KMS-11 (cell line): ENCODE measurements around the gene DSCAML1.
A peak's percentile ranks its signal among the peaks of the same experiment; 100 is the strongest.

ENCODE experiments used
- H2AFZ ChIP-seq: fragments of 200-600 bp; sonication (generic); 2 replicates; pipeline ENCODE4 v1.6.1; 2016; ENCODE audit warnings: antibody characterized with exemption, mixed run types, low read depth
- H3K27ac ChIP-seq: fragments of 200-600 bp; sonication (generic); 2 replicates; pipeline ENCODE4 v1.6.1; 2016; ENCODE audit warnings: mild to moderate bottlenecking, mixed run types
- H3K27me3 ChIP-seq: fragments of 200-600 bp; sonication (generic); 2 replicates; pipeline ENCODE4 v1.6.1; 2017; ENCODE audit warnings: mild to moderate bottlenecking, low read depth, mixed run types, moderate library complexity; ENCODE audit not compliant: insufficient read depth
- H3K36me3 ChIP-seq: fragments of 200-600 bp; sonication (generic); 2 replicates; pipeline ENCODE4 v1.6.1; 2017; ENCODE audit warnings: mild to moderate bottlenecking, mixed run types; ENCODE audit not compliant: insufficient read depth
- H3K4me1 ChIP-seq: fragments of 200-600 bp; sonication (generic); 2 replicates; pipeline ENCODE4 v1.6.1; 2016; ENCODE audit warnings: mild to moderate bottlenecking, low read depth, mixed run types; ENCODE audit not compliant: poor library complexity, severe bottlenecking
- H3K4me2 ChIP-seq: fragments of 200-600 bp; sonication (generic); 2 replicates; pipeline ENCODE4 v1.7.0; 2016; ENCODE audit warnings: mild to moderate bottlenecking, mixed run types
- H3K4me3 ChIP-seq: fragments of 200-600 bp; sonication (generic); IDR thresholded peaks from 2 replicates; pipeline ENCODE4 v1.6.1; 2017; ENCODE audit warnings: low read depth, low read length, mixed read lengths; ENCODE audit not compliant: insufficient read depth
- H3K79me2 ChIP-seq: fragments of 200-600 bp; sonication (generic); 2 replicates; pipeline ENCODE4 v1.6.1; 2016; ENCODE audit warnings: low read depth, mixed run types; ENCODE audit not compliant: insufficient read depth
- H3K9ac ChIP-seq: fragments of 200-600 bp; sonication (generic); 2 replicates; pipeline ENCODE4 v1.6.1; 2016; ENCODE audit warnings: mild to moderate bottlenecking, mixed run types
- H4K20me1 ChIP-seq: fragments of 200-600 bp; sonication (generic); 2 replicates; pipeline ENCODE4 v1.6.1; 2016; ENCODE audit warnings: mild to moderate bottlenecking, mixed run types; ENCODE audit not compliant: insufficient read depth
- TF ChIP-seq, protein P1 (sequence below): fragments of 200-600 bp; sonication (generic); conservative IDR thresholded peaks from 2 replicates; pipeline ENCODE4 v1.6.1; 2017; ENCODE audit warnings: low read depth, mild to moderate bottlenecking, antibody characterized with exemption, low read length, moderate library complexity, mixed read lengths

The DSCAML1 gene, protein sequence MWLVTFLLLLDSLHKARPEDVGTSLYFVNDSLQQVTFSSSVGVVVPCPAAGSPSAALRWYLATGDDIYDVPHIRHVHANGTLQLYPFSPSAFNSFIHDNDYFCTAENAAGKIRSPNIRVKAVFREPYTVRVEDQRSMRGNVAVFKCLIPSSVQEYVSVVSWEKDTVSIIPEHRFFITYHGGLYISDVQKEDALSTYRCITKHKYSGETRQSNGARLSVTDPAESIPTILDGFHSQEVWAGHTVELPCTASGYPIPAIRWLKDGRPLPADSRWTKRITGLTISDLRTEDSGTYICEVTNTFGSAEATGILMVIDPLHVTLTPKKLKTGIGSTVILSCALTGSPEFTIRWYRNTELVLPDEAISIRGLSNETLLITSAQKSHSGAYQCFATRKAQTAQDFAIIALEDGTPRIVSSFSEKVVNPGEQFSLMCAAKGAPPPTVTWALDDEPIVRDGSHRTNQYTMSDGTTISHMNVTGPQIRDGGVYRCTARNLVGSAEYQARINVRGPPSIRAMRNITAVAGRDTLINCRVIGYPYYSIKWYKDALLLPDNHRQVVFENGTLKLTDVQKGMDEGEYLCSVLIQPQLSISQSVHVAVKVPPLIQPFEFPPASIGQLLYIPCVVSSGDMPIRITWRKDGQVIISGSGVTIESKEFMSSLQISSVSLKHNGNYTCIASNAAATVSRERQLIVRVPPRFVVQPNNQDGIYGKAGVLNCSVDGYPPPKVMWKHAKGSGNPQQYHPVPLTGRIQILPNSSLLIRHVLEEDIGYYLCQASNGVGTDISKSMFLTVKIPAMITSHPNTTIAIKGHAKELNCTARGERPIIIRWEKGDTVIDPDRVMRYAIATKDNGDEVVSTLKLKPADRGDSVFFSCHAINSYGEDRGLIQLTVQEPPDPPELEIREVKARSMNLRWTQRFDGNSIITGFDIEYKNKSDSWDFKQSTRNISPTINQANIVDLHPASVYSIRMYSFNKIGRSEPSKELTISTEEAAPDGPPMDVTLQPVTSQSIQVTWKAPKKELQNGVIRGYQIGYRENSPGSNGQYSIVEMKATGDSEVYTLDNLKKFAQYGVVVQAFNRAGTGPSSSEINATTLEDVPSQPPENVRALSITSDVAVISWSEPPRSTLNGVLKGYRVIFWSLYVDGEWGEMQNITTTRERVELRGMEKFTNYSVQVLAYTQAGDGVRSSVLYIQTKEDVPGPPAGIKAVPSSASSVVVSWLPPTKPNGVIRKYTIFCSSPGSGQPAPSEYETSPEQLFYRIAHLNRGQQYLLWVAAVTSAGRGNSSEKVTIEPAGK (N-terminal part only)

DNA sequence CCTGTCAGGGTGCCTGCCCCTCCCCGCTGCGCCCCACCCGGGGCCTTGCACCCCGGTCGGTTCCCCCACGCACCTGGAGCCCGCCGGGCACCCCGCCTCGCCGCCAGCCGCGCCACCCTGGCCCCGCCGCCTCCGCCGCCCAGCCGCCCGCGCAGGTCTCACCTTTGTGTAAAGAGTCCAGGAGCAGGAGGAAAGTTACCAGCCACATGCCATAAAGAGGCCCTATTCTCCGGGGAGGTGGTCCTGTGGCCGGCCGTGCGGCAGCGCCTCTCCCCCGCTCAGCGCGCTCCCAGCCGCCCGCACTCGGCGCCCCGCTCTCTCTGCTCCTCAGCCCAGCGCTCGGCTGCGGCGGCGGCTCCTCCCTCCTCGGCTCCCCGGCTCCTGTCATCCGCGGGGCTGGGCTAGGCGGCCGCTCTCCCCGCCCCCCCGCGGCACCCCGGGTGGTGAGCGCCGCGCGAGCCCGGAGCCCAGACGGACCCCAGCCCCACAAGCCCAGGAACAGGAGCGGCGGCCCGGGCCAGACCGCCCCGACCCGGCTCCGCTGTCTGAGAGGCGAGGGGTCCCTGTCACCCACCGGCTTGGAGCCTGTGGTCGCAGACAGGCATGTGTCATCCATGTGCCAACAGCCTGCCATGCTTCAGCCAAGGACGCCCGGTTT lies at the start of gene DSCAML1:
Gene DSCAML1 (minus strand): TSS at position 345 of the 658 bp plus-strand sequence. CDS start 137 bp downstream, at position 208.
- no peaks in the 10 kb centered on the region for H3K79me2 ChIP-seq
- H2AFZ ChIP-seq, result no peak within 1 kb of the TSS
- H3K4me1 ChIP-seq, result no peaks in the 10 kb centered on the region
- TF ChIP-seq, protein P1, sequence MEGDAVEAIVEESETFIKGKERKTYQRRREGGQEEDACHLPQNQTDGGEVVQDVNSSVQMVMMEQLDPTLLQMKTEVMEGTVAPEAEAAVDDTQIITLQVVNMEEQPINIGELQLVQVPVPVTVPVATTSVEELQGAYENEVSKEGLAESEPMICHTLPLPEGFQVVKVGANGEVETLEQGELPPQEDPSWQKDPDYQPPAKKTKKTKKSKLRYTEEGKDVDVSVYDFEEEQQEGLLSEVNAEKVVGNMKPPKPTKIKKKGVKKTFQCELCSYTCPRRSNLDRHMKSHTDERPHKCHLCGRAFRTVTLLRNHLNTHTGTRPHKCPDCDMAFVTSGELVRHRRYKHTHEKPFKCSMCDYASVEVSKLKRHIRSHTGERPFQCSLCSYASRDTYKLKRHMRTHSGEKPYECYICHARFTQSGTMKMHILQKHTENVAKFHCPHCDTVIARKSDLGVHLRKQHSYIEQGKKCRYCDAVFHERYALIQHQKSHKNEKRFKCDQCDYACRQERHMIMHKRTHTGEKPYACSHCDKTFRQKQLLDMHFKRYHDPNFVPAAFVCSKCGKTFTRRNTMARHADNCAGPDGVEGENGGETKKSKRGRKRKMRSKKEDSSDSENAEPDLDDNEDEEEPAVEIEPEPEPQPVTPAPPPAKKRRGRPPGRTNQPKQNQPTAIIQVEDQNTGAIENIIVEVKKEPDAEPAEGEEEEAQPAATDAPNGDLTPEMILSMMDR, result no peak
- H3K4me2 ChIP-seq, result no peak within 1 kb of the TSS
- H3K27me3 ChIP-seq, result no peaks in the 10 kb centered on the region
- no peaks in the 10 kb centered on the region for H3K36me3 ChIP-seq
- H3K9ac ChIP-seq, result no peak within 1 kb of the TSS
- no peaks in the 10 kb centered on the region for H4K20me1 ChIP-seq
- no peak within 1 kb of the TSS for H3K4me3 ChIP-seq
- H3K27ac ChIP-seq, result no peak within 1 kb of the TSS

DNA sequence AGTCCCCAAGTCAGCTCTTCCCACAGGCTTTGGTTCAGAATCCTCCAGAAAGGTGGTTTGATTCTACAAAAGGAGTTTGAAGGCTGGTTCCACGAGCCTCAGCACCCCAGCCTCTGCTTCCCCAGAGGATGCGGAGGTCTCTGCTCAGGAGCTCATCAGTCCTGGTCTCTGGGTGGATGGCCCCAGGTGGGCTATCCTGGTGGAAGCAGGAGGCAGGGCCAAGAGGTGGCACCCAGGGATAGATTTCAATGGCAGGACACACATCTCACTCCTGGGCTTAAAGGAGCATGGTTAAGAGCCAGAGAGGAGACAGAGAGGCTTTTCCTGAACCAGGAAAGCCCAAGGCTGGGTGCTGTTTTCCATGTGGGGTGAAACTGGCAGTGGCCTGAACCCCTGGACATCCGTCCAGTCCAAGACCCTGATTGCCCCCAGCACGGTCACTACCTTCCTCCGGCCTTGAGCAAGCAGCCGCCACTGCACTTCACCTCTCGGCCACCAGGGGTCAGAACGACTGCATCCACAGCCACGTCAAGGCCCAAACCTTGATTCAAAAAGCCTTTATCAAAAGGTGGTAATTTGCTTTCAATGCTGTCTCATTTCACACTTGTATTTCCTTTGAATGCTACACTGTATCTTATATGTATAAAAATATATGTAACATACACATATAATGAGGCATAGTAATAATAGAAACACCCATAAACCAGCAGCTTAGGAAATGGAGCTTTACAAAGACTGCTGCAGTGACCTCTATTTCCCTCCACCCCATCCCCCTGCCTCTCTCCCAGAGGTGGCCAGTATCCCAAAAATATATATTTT lies 46.9 kb upstream of the DSCAML1 start:
- no peaks in the 10 kb centered on the region for H3K4me1 ChIP-seq
- no peaks in the 10 kb centered on the region for H3K27me3 ChIP-seq
- no peaks in the 10 kb centered on the region for H3K36me3 ChIP-seq
- no peak overlapping the region for H3K27ac ChIP-seq
- H4K20me1 ChIP-seq, result no peaks in the 10 kb centered on the region
- no peaks in the 10 kb centered on the region for H3K79me2 ChIP-seq
- no peak overlapping the region for H3K4me2 ChIP-seq
- H3K4me3 ChIP-seq, result no peak overlapping the region
- no peak overlapping the region for H3K9ac ChIP-seq
- no peak overlapping the region for H2AFZ ChIP-seq
- TF ChIP-seq, protein P1, result peak; percentile 86

DNA sequence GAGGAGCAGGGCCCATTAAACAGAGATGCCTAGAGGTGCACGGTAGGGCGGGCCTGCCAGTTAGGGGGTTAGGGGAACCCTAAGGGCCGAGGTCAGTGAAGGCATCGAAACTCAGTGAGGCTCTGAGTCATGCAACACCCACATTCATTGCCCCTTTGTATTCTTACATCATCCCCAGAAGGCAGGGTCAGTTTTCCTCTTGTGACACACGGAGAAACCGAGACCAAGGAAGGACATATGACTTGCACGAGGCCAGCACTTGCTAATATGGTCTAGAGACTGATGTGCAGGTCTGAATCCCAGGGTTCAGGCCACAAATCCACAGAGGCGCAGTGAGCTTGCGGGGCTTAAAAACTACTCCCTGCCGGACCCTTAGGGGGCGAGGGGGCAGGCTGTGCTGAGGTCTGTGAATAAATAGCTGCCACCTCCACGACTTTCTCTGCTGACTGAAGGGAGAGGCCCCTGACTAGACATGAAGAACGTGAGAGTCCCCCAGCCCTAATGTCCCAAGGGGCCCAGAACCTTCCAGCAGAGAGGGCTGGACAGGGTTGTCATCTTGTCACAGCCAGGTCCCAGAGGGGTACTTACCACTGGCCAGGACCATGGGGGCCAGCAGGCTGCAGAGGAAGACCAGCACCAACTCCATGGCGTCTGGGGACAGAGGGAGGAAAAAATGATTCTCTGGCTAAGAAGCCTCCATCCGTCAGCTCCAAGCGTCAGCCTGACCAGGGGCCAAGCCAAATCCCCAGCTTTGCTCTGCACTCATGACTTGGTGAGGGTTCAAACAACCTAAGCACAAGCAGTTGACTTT lies 45.3 kb upstream of the DSCAML1 start:
- no peak overlapping the region for H3K4me2 ChIP-seq
- no peak overlapping the region for H2AFZ ChIP-seq
- H4K20me1 ChIP-seq, result no peaks in the 10 kb centered on the region
- no peak overlapping the region for H3K9ac ChIP-seq
- H3K27me3 ChIP-seq, result no peaks in the 10 kb centered on the region; the same call in 1 of the 2 replicates
- no peaks in the 10 kb centered on the region for H3K4me1 ChIP-seq
- TF ChIP-seq, protein P1, result no peak
- no peaks in the 10 kb centered on the region for H3K79me2 ChIP-seq
- no peak overlapping the region for H3K27ac ChIP-seq
- no peak overlapping the region for H3K4me3 ChIP-seq
- no peaks in the 10 kb centered on the region for H3K36me3 ChIP-seq
